ENCODE results near the gene KRTCAP3. TPM values are rescaled to one million over a fixed set of nuclear protein-coding genes. Genes with fewer than 3 reads are reported as not detected.

Gene KRTCAP3
- total and polyA plus RNA-seq, 2 donors (not counting 1 experiment from before 2014, with no cell fraction given): 0.22 to 0.33 TPM

- Histone ChIP-seq H4K20me1 (ENCODE audit: control insufficient read depth, extremely low read depth, insufficient read depth, low read length) (no peaks in the 10 kb centered on the region), H3K4me2 (ENCODE audit: extremely low read depth, insufficient read depth, low read length) (no peak overlapping the region), H3K27ac (ENCODE audit: insufficient read depth, low read length) (no peak overlapping the region)
Observed at GRCh38 chr2:27431395-27431794, 10.8 kb upstream of the KRTCAP3 start.

DNA sequence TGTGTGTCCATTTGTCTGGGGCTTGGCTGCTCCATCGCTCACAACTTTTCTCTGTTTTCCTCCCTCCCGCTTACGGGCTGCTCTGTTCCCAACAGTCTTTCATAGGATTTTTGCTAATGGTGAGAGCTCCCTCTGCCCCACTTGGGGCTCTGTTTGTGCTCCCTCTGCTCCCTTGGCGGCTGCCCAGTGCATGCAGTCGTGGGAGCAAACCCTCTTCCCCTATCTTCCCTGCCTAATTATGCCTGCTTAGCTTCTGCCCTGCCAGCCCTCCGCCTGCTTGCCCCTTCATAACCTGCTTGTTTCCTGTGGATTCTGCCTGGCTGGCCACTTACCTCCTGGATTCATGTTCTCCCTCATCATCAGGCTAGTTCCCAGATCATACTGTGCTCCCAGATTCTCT is 6.6 kb upstream of the KRTCAP3 start:
- TF ChIP-seq EZH2 (IDR thresholded peaks at IDR 0.05; ENCODE audit: low read length, missing control alignments): no peak
- TF ChIP-seq, protein P1, sequence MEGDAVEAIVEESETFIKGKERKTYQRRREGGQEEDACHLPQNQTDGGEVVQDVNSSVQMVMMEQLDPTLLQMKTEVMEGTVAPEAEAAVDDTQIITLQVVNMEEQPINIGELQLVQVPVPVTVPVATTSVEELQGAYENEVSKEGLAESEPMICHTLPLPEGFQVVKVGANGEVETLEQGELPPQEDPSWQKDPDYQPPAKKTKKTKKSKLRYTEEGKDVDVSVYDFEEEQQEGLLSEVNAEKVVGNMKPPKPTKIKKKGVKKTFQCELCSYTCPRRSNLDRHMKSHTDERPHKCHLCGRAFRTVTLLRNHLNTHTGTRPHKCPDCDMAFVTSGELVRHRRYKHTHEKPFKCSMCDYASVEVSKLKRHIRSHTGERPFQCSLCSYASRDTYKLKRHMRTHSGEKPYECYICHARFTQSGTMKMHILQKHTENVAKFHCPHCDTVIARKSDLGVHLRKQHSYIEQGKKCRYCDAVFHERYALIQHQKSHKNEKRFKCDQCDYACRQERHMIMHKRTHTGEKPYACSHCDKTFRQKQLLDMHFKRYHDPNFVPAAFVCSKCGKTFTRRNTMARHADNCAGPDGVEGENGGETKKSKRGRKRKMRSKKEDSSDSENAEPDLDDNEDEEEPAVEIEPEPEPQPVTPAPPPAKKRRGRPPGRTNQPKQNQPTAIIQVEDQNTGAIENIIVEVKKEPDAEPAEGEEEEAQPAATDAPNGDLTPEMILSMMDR (conservative IDR thresholded peaks at IDR 0.05 in 1 of 2, IDR thresholded peaks at IDR 0.05 in 1 of 2; ENCODE audit: low read depth in 1 of 2, low read length in 2 of 2): no peak
- no peak overlapping the region for H3K27ac ChIP-seq (ENCODE audit: insufficient read depth, low read length)
- DNase-seq (ENCODE audit: low read depth in 2 of 2): no peak
- no peaks in the 10 kb centered on the region for H3K9me3 ChIP-seq (ENCODE audit: control insufficient read depth, insufficient read depth, low read depth, low read length)
- H4K20me1 ChIP-seq (ENCODE audit: control insufficient read depth, extremely low read depth, insufficient read depth, low read length): no peaks in the 10 kb centered on the region
- H2AFZ ChIP-seq (ENCODE audit: low read length): no peak overlapping the region
- no peak overlapping the region for H3K9ac ChIP-seq (ENCODE audit: insufficient read depth, low read length)
- peaks cover 19% of the 10 kb centered on the region for H3K36me3 ChIP-seq (ENCODE audit: control insufficient read depth, insufficient read depth, low read length)
- H3K79me2 ChIP-seq (ENCODE audit: control insufficient read depth, insufficient read depth, low read length): peaks cover 23% of the 10 kb centered on the region
- peaks cover under 1% of the 10 kb centered on the region for H3K4me1 ChIP-seq (ENCODE audit: control insufficient read depth, extremely low read depth, insufficient read depth, low read length)
- H3K4me3 ChIP-seq (replicated peaks in 1 of 4; ENCODE audit: control extremely low read depth in 1 of 4, insufficient read depth in 1 of 4, low read depth in 3 of 4, low read length in 4 of 4): no peak overlapping the region
- H3K4me2 ChIP-seq (ENCODE audit: extremely low read depth, insufficient read depth, low read length): no peak overlapping the region
- no peaks in the 10 kb centered on the region for H3K27me3 ChIP-seq (ENCODE audit: control insufficient read depth, insufficient read depth, low read length)

More at GRCh38 chr2:27431395-27431794, 10.8 kb upstream of the KRTCAP3 start:
- Histone ChIP-seq H2AFZ (ENCODE audit: low read length) (no peak overlapping the region), H3K9ac (ENCODE audit: insufficient read depth, low read length) (no peak overlapping the region), H3K79me2 (ENCODE audit: control insufficient read depth, insufficient read depth, low read length) (peaks cover 38% of the 10 kb centered on the region), H3K27me3 (ENCODE audit: control insufficient read depth, insufficient read depth, low read length) (no peaks in the 10 kb centered on the region), H3K4me3 (replicated peaks in 1 of 4; ENCODE audit: control extremely low read depth in 1 of 4, insufficient read depth in 1 of 4, low read depth in 3 of 4, low read length in 4 of 4) (no peak overlapping the region), H3K4me1 (ENCODE audit: control insufficient read depth, extremely low read depth, insufficient read depth, low read length) (peaks cover 6% of the 10 kb centered on the region), H3K36me3 (ENCODE audit: control insufficient read depth, insufficient read depth, low read length) (peaks cover 7% of the 10 kb centered on the region), H3K9me3 (ENCODE audit: control insufficient read depth, insufficient read depth, low read depth, low read length) (no peaks in the 10 kb centered on the region)
- DNase-seq (ENCODE audit: low read depth in 2 of 2): peak; percentile 19 to 66
- no peak for TF ChIP-seq EZH2 (IDR thresholded peaks at IDR 0.05; ENCODE audit: low read length, missing control alignments)
- TF ChIP-seq, protein P1 (conservative IDR thresholded peaks at IDR 0.05 in 1 of 2, IDR thresholded peaks at IDR 0.05 in 1 of 2; ENCODE audit: low read depth in 1 of 2, low read length in 2 of 2): no peak

- no peak overlapping the region for H2AFZ ChIP-seq (ENCODE audit: low read length)
- H3K4me2 ChIP-seq (ENCODE audit: extremely low read depth, insufficient read depth, low read length): no peak overlapping the region
- TF ChIP-seq, protein P1 (conservative IDR thresholded peaks at IDR 0.05 in 1 of 2, IDR thresholded peaks at IDR 0.05 in 1 of 2; ENCODE audit: low read depth in 1 of 2, low read length in 2 of 2): no peak
- TF ChIP-seq EZH2 (IDR thresholded peaks at IDR 0.05; ENCODE audit: low read length, missing control alignments): no peak
- no peak overlapping the region for H3K4me3 ChIP-seq (replicated peaks in 1 of 4; ENCODE audit: control extremely low read depth in 1 of 4, insufficient read depth in 1 of 4, low read depth in 3 of 4, low read length in 4 of 4)
- H3K36me3 ChIP-seq (ENCODE audit: control insufficient read depth, insufficient read depth, low read length): peaks cover 26% of the 10 kb centered on the region
- no peak overlapping the region for H3K9ac ChIP-seq (ENCODE audit: insufficient read depth, low read length)
- H3K27ac ChIP-seq (ENCODE audit: insufficient read depth, low read length): no peak overlapping the region
- no peak for DNase-seq (ENCODE audit: low read depth in 2 of 2)
- H3K27me3 ChIP-seq (ENCODE audit: control insufficient read depth, insufficient read depth, low read length): no peaks in the 10 kb centered on the region
- H3K79me2 ChIP-seq (ENCODE audit: control insufficient read depth, insufficient read depth, low read length): no peaks in the 10 kb centered on the region
- H4K20me1 ChIP-seq (ENCODE audit: control insufficient read depth, extremely low read depth, insufficient read depth, low read length): no peaks in the 10 kb centered on the region
- H3K9me3 ChIP-seq (ENCODE audit: control insufficient read depth, insufficient read depth, low read depth, low read length): no peaks in the 10 kb centered on the region
- no peaks in the 10 kb centered on the region for H3K4me1 ChIP-seq (ENCODE audit: control insufficient read depth, extremely low read depth, insufficient read depth, low read length)
Observed at GRCh38 chr2:27441226-27441926, 805 bp upstream of the KRTCAP3 start.

Measured in fibroblast of lung (primary cell).